ENCODE results near the gene ST7.

DNA sequence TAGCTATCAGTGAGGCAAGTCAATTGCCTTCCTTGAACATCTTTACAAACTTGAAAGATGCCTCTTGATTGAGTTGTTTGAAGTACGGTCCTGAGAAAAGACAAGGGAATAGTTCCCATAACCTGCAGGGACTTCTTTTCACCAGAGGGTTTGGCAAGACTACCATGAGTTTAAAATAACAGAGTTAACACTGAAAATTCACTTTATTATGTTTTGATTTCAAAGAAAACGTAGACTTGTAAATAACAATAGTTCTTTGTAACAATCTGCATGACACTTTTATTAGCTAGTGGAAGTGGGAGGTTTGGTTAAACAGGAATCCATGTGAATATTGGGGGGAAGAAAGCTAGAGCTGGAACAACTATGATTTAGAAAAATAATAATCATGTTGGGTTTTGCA lies 320.0 kb downstream of the ST7 start:
- TF ChIP-seq GATA2 (IDR thresholded peaks at IDR 0.05; ENCODE audit: low read depth, low read length) = no peak
- no peak for TF ChIP-seq GATA3 (IDR thresholded peaks at IDR 0.05; ENCODE audit: low read depth, low read length)

All from SH-SY5Y (cell line).